DND-41 (cell line): Measurements from ENCODE around the gene WDR43.
A peak's percentile ranks its signal among the peaks of the same experiment; 100 is the strongest.

ENCODE experiments used
- ATAC-seq: fragments of 200-7000 bp; cut with Tn5 transposase; 3 replicates; pipeline ENCODE4 v1.9.1; 2021; ENCODE audit warnings: low read depth; ENCODE audit not compliant: insufficient read depth
- DNase-seq: peaks from one replicate; pipeline ENCODE4 v3.0.0-alpha.2; 2020
- H2AFZ ChIP-seq: 2 replicates; pipeline ENCODE4 v1.6.0; 2012; ENCODE audit warnings: low read depth, low read length
- H3K27ac ChIP-seq: 2 replicates; pipeline ENCODE4 v1.5.1; 2012; ENCODE audit warnings: low read length, inconsistent platforms
- H3K27me3 ChIP-seq: fragments of 200-600 bp; sonication (generic); 2 replicates; pipeline ENCODE4 v1.6.0; 2012; ENCODE audit warnings: low read length, mild to moderate bottlenecking, inconsistent platforms; ENCODE audit not compliant: insufficient read depth, poor library complexity
- H3K36me3 ChIP-seq: 2 replicates; pipeline ENCODE4 v1.5.1; 2012; ENCODE audit warnings: low read length, inconsistent platforms; ENCODE audit not compliant: insufficient read depth
- H3K4me1 ChIP-seq: 2 replicates; pipeline ENCODE4 v1.5.1; 2012; ENCODE audit warnings: mild to moderate bottlenecking, low read length; ENCODE audit not compliant: insufficient read depth
- H3K4me2 ChIP-seq: 2 replicates; pipeline ENCODE4 v1.6.0; 2012; ENCODE audit warnings: mild to moderate bottlenecking, moderate library complexity, low read length, inconsistent platforms; ENCODE audit not compliant: insufficient read depth
- H3K4me3 ChIP-seq, 2 experiments: fragments of 200-600 bp in 1 of 2; shearing (Covaris generic) in 1 of 2; 2 replicates each; pipeline ENCODE4 v1.5.1; 2012 to 2016; ENCODE audit warnings: inconsistent platforms in 2 of 2, low read length in 2 of 2, mild to moderate bottlenecking in 2 of 2, low read depth in 1 of 2, moderate library complexity in 1 of 2
- H3K79me2 ChIP-seq: 2 replicates; pipeline ENCODE4 v1.6.0; 2012; ENCODE audit warnings: low read length, inconsistent platforms; ENCODE audit not compliant: insufficient read depth
- H3K9ac ChIP-seq: 2 replicates; pipeline ENCODE4 v1.6.0; 2012; ENCODE audit warnings: low read depth, mild to moderate bottlenecking, inconsistent platforms, low read length, moderate library complexity
- H3K9me3 ChIP-seq: 2 replicates; pipeline ENCODE4 v1.5.1; 2012; ENCODE audit warnings: low read length, moderate library complexity, mild to moderate bottlenecking, inconsistent platforms; ENCODE audit not compliant: insufficient read depth, severe bottlenecking
- H4K20me1 ChIP-seq: 2 replicates; pipeline ENCODE4 v1.6.0; 2012; ENCODE audit warnings: low read length; ENCODE audit not compliant: insufficient read depth
- EZH2 ChIP-seq: IDR thresholded peaks from 3 replicates; pipeline ENCODE4 v1.6.1; 2012; ENCODE audit warnings: borderline replicate concordance, low read depth, mild to moderate bottlenecking, moderate library complexity, low read length, inconsistent platforms; ENCODE audit not compliant: severe bottlenecking
- TF ChIP-seq, protein P1 (sequence below): IDR thresholded peaks from 2 replicates; pipeline ENCODE4 v1.5.1; 2012; ENCODE audit warnings: borderline replicate concordance, low read length, moderate library complexity, mild to moderate bottlenecking; ENCODE audit not compliant: poor library complexity, severe bottlenecking; ENCODE audit errors: extremely low read depth

WDR43 gene

DNA sequence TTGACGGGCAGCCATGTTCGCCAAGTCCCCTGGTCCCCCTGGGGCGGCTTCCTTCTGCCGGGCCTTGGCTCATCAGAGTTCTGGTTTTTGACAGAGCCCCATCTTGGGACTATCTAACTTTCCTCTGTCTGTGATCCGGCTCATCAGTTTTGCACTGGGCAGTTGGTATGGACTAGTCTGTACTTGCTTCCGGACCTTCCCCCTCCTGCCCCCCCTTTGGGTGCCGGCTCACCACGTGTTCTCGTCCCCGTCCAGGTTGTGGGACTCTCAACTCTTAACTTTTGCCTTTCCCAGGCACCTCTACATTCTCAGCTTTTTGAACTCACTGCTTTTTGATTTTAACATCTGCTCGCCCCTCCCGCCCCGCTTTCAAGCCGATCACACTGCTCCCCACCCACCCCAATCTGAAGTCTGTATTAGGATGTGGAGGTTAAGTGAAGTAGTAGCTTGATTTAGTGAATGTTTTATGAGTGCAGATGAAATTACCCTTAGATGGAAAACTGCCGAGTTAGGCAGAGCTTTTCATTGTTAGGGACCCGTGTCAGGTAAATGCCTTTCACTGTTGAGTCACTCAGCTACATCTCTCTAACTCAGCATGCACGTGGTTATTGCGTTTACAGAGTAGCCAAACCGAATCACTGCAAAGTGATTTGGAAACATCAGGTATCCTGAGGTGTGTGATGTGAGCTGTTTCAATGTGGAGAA is 874 bp downstream of the WDR43 start:
- peak overlapping the region; percentile 93 for H3K27ac ChIP-seq
- H3K4me3 ChIP-seq, result peak overlapping the region; percentile 99 to 100
- ATAC-seq (peak; percentile 41), DNase-seq (peak; percentile 58)
- no peak for TF ChIP-seq EZH2
- peak overlapping the region; percentile 80 for H3K4me2 ChIP-seq
- peaks cover 35% of the 10 kb centered on the region for H3K4me1 ChIP-seq
- H3K79me2 ChIP-seq, result peaks cover 59% of the 10 kb centered on the region
- H3K36me3 ChIP-seq, result peaks cover 11% of the 10 kb centered on the region
- peaks cover 53% of the 10 kb centered on the region for H4K20me1 ChIP-seq
- peak overlapping the region; percentile 85 for H2AFZ ChIP-seq
- no peaks in the 10 kb centered on the region for H3K9me3 ChIP-seq
- peaks cover 5% of the 10 kb centered on the region for H3K27me3 ChIP-seq
- peak overlapping the region; percentile 98 for H3K9ac ChIP-seq

DNA sequence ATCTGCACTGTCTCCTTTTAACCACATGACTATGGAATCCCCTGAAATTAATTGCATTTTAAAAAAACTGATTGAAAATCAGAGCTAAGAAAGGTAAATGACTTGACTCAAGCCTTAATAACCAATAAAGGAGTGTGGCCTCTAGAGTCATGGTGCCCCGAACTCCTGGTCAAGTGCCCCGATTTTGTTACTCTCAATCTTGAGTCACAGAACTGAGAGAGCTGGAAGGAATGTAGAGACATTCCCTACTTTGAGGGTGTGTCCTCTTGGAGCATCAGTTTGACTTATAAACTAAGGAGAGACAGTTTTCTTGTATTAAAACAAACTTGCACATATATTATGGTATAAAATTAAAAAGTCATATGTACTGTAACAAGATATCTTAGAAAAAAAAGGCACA is 2.4 kb downstream of the WDR43 start:
- Histone ChIP-seq H3K27me3 (peaks cover 2% of the 10 kb centered on the region), H3K4me2 (peak overlapping the region; percentile 80), H2AFZ (no peak overlapping the region), H4K20me1 (peaks cover 69% of the 10 kb centered on the region), H3K27ac (no peak overlapping the region; the same call in 1 of the 2 replicates), H3K4me3 (peak overlapping the region in 1 of 2 experiments; percentile 100; a peak in 2 of 4 replicates), H3K9me3 (no peaks in the 10 kb centered on the region), H3K4me1 (peaks cover 35% of the 10 kb centered on the region), H3K9ac (peak overlapping the region; percentile 98), H3K79me2 (peaks cover 75% of the 10 kb centered on the region), H3K36me3 (peaks cover 23% of the 10 kb centered on the region)
- no peak for TF ChIP-seq EZH2
- TF ChIP-seq, protein P1, sequence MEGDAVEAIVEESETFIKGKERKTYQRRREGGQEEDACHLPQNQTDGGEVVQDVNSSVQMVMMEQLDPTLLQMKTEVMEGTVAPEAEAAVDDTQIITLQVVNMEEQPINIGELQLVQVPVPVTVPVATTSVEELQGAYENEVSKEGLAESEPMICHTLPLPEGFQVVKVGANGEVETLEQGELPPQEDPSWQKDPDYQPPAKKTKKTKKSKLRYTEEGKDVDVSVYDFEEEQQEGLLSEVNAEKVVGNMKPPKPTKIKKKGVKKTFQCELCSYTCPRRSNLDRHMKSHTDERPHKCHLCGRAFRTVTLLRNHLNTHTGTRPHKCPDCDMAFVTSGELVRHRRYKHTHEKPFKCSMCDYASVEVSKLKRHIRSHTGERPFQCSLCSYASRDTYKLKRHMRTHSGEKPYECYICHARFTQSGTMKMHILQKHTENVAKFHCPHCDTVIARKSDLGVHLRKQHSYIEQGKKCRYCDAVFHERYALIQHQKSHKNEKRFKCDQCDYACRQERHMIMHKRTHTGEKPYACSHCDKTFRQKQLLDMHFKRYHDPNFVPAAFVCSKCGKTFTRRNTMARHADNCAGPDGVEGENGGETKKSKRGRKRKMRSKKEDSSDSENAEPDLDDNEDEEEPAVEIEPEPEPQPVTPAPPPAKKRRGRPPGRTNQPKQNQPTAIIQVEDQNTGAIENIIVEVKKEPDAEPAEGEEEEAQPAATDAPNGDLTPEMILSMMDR, result no peak
- no peak for ATAC-seq
- DNase-seq, result no peak

DNA sequence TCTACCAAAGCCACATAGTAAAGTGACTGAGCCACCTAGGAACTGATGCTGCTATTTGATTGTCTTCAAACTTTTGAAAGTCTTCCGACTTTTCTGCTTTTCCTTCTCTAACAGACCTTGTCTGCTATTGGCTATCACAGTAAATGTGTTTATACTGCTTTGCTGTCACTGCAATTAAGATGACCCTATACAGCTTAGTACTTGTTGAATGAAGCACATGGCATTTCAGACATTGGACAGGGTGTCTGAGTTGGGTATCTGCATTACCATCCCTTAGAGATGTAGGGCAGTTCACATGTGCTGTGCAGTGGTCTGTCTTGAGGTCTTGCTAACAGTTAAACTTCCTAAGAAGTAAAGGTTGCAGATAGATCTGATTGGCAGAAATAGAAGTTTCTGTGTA is 3.6 kb downstream of the WDR43 start:
- H3K9ac ChIP-seq, result no peak overlapping the region
- TF ChIP-seq, protein P1, result no peak
- TF ChIP-seq EZH2, result no peak
- no peaks in the 10 kb centered on the region for H3K27me3 ChIP-seq
- H3K4me3 ChIP-seq, result peak overlapping the region in 1 of 2 experiments; percentile 100; a peak in 1 of 4 replicates
- ATAC-seq, result no peak
- peaks cover 35% of the 10 kb centered on the region for H3K4me1 ChIP-seq
- H4K20me1 ChIP-seq, result peaks cover 77% of the 10 kb centered on the region
- no peak overlapping the region for H2AFZ ChIP-seq
- DNase-seq, result no peak
- H3K79me2 ChIP-seq, result peaks cover 86% of the 10 kb centered on the region
- peak overlapping the region; percentile 80 for H3K4me2 ChIP-seq
- no peaks in the 10 kb centered on the region for H3K9me3 ChIP-seq
- H3K27ac ChIP-seq, result no peak overlapping the region
- H3K36me3 ChIP-seq, result peaks cover 34% of the 10 kb centered on the region

DNA sequence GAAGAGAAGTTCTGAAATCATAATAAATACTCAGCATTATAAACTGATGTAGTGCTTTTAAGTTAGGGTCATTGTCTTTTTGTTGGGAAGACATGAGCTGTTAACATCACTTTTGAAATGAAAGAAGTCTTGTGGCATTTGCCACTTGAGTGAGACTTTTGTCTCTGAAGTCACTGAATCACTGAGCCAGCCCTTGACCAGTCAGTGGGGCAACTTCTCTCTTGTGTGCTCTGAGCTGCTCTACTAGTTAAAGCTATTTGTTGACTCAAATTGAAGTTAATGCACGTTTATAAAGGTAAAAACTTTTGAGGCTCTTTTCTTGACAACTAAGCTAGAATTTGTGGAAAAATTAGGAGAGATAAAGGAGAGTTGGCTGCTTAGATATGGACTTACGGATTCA is 6.7 kb downstream of the WDR43 start:
- Histone ChIP-seq H2AFZ (no peak overlapping the region), H3K27ac (no peak overlapping the region), H3K36me3 (peaks cover 53% of the 10 kb centered on the region)

More for the DNA sequence above, 6.7 kb downstream of the WDR43 start:
- Histone ChIP-seq H4K20me1 (peaks cover 89% of the 10 kb centered on the region), H3K79me2 (peaks cover 98% of the 10 kb centered on the region), H3K4me2 (no peak overlapping the region), H3K27me3 (no peaks in the 10 kb centered on the region), H3K4me1 (peaks cover 24% of the 10 kb centered on the region), H3K9ac (no peak overlapping the region), H3K4me3 (no peak overlapping the region), H3K9me3 (no peaks in the 10 kb centered on the region)
- DNase-seq, result no peak
- no peak for ATAC-seq
- TF ChIP-seq EZH2, result no peak
- TF ChIP-seq, protein P1, result no peak
